Glutamatergic neuron (in vitro differentiated cells): ENCODE data around the gene FZD4. TPM values are rescaled to one million over a fixed set of nuclear protein-coding genes. Genes with fewer than 3 reads are reported as not detected.

Experiments
- DNase-seq: peaks from one replicate; pipeline ENCODE4 v3.0.0; 2022
- H3K27ac Mint-ChIP-seq: one replicate; pipeline ENCODE4 v1.8.0; 2020; ENCODE audit warnings: mild to moderate bottlenecking, mixed read lengths, inconsistent platforms; ENCODE audit not compliant: unreplicated experiment
- H3K27me3 Mint-ChIP-seq: one replicate; pipeline ENCODE4 v1.8.0; 2020; ENCODE audit warnings: mild to moderate bottlenecking, moderate library complexity, mixed read lengths, inconsistent platforms; ENCODE audit not compliant: unreplicated experiment
- H3K36me3 Mint-ChIP-seq: one replicate; pipeline ENCODE4 v1.8.0; 2020; ENCODE audit warnings: mild to moderate bottlenecking, mixed read lengths, inconsistent platforms; ENCODE audit not compliant: unreplicated experiment
- H3K4me1 Mint-ChIP-seq: one replicate; pipeline ENCODE4 v1.8.0; 2020; ENCODE audit warnings: mild to moderate bottlenecking, low read depth, mixed read lengths, inconsistent platforms; ENCODE audit not compliant: unreplicated experiment
- H3K4me3 Mint-ChIP-seq: one replicate; pipeline ENCODE4 v1.8.0; 2020; ENCODE audit warnings: mild to moderate bottlenecking, mixed read lengths, inconsistent platforms; ENCODE audit not compliant: unreplicated experiment
- H3K9me3 Mint-ChIP-seq: one replicate; pipeline ENCODE4 v1.8.0; 2020; ENCODE audit warnings: mild to moderate bottlenecking, moderate library complexity, mixed read lengths, inconsistent platforms; ENCODE audit not compliant: unreplicated experiment
- total RNA-seq: library from RNA; stranded (reverse); fragmentation: NEBNext Ultra II Directional; extraction: Animal tissue kit (Norgen Biotek cat#: 25700); gene quantifications from one replicate; pipeline ENCODE4 v1.2.1, GENCODE V29; 2021; ENCODE audit not compliant: unreplicated experiment
- TF ChIP-seq, protein P1 (sequence below): fragments of 200-600 bp; sonication (generic); IDR thresholded peaks from one replicate; pipeline ENCODE4 v1.5.0; 2021; ENCODE audit not compliant: partially characterized antibody, unreplicated experiment

FZD4 gene
- total RNA-seq, 1 donor from 2014 or later, result 2.0 TPM

DNA sequence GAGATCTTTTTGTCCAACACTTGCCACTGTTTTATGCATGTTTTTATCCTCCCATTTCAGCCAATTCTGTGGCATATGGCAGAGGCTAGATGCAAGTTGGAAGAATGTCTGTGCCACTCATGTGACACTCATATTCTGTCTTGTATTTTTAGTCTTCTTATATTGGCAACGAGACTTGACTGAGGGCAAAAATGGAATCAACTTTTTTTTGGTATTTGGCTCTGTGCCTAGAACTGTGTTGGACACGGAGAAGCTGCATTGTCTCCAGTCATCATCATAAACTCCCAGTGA, 1.7 kb upstream of the FZD4 start:
- Mint-ChIP-seq H3K4me3 (peak overlapping the region; percentile 97), H3K9me3 (peaks cover 9% of the 10 kb centered on the region), H3K27ac (no peak overlapping the region), H3K4me1 (peaks cover 2% of the 10 kb centered on the region), H3K36me3 (no peaks in the 10 kb centered on the region), H3K27me3 (peaks cover 7% of the 10 kb centered on the region)
- no peak for DNase-seq
- TF ChIP-seq, protein P1, sequence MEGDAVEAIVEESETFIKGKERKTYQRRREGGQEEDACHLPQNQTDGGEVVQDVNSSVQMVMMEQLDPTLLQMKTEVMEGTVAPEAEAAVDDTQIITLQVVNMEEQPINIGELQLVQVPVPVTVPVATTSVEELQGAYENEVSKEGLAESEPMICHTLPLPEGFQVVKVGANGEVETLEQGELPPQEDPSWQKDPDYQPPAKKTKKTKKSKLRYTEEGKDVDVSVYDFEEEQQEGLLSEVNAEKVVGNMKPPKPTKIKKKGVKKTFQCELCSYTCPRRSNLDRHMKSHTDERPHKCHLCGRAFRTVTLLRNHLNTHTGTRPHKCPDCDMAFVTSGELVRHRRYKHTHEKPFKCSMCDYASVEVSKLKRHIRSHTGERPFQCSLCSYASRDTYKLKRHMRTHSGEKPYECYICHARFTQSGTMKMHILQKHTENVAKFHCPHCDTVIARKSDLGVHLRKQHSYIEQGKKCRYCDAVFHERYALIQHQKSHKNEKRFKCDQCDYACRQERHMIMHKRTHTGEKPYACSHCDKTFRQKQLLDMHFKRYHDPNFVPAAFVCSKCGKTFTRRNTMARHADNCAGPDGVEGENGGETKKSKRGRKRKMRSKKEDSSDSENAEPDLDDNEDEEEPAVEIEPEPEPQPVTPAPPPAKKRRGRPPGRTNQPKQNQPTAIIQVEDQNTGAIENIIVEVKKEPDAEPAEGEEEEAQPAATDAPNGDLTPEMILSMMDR, result no peak

DNA sequence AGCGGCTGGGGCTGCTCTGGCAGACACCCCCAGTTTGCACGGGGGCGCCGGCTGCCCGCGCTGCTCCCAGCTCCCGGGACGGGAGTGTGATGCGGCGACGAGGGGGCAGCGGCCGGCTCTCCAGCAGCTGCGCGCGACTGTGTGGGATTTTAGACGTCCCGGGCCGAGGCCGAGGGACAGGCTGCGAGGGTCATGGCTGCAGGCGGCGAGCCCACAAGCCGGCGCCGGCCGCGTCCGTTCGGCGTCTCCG, 159 bp downstream of the FZD4 start:
- TF ChIP-seq, protein P1, result no peak
- no peak for DNase-seq
- peaks cover 7% of the 10 kb centered on the region for H3K27me3 Mint-ChIP-seq
- H3K4me1 Mint-ChIP-seq, result peaks cover 2% of the 10 kb centered on the region
- no peaks in the 10 kb centered on the region for H3K36me3 Mint-ChIP-seq
- no peak overlapping the region for H3K27ac Mint-ChIP-seq
- H3K4me3 Mint-ChIP-seq, result no peak overlapping the region
- H3K9me3 Mint-ChIP-seq, result peaks cover 10% of the 10 kb centered on the region

DNA sequence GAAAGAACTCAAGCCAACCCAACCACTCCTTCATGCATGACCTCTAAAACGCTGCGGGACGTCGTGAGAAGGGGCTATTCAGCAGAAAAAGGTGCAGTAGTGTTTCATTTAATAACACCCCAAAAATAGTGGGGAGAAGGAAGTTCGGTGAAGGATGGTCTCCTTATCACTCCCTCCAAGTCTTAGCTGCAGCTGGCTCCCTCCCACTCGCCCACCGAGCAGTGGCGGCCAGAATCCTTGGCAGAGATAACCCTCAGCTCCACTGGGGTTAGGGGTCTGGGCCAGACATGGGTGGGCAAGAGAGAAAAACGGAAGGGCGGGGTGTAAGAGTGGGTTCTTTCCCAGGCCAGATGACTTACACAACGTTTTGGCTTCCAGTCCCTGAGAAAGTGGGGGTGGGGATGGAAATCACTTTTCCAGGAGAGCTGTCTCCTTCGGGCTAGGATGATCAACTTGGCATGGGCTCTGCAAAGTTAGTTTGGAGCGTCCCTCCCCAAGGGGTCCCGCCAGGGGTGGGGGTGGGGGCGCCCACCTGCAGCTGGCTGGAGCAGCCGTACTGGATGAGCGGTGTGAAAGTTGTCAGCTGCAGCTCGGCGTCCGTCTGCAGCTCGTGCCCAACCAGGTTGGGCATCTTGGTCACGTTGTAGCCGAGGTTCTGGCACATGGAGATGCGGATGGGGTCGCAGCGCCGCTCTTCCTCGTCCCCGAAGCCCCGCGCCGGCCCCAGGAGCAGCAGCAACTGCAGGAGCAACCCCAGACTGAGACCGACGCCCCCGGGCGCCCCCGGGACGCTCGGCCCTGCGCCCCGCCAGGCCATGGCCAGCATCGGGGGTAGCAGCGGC, 705 bp downstream of the FZD4 start:
- Mint-ChIP-seq H3K27me3 (peaks cover 7% of the 10 kb centered on the region), H3K4me1 (peaks cover 2% of the 10 kb centered on the region), H3K9me3 (peaks cover 10% of the 10 kb centered on the region), H3K36me3 (no peaks in the 10 kb centered on the region), H3K27ac (peak overlapping the region; percentile 33), H3K4me3 (peak overlapping the region; percentile 86)
- DNase-seq, result peak; percentile 59
- TF ChIP-seq, protein P1, result no peak

DNA sequence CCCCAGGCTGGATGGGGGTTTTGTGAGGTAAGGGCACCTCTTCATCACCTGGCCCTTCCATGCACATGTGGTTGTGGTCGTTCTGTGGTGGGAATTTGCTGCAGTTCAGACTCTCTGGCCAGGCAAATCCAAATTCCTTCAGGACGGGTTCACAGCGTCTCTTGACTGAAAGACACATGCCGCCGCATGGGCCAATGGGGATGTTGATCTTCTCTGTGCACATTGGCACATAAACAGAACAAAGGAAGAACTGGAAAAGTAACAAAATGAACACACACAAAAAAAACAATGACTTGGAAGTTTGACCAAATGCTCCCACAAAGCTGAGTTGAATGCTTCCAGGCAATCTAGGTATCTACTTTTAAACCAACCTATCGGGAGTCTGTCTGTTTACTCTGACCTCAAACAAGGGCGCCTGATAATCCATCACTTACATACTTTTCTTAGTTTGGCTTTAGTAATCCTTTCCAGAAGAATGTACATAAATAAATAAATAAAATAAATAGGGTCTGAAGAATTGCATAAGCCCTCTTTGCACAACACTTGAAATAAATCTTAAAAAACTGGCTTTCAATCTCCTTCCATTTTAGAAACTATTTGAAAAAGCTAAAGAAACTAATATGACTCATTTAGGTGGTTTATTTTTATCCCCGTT, 2.8 kb downstream of the FZD4 start:
- no peak overlapping the region for H3K4me3 Mint-ChIP-seq
- peaks cover 10% of the 10 kb centered on the region for H3K9me3 Mint-ChIP-seq
- peaks cover 2% of the 10 kb centered on the region for H3K36me3 Mint-ChIP-seq
- H3K4me1 Mint-ChIP-seq, result peaks cover 2% of the 10 kb centered on the region
- TF ChIP-seq, protein P1, result no peak
- peaks cover 7% of the 10 kb centered on the region for H3K27me3 Mint-ChIP-seq
- no peak for DNase-seq
- no peak overlapping the region for H3K27ac Mint-ChIP-seq

DNA sequence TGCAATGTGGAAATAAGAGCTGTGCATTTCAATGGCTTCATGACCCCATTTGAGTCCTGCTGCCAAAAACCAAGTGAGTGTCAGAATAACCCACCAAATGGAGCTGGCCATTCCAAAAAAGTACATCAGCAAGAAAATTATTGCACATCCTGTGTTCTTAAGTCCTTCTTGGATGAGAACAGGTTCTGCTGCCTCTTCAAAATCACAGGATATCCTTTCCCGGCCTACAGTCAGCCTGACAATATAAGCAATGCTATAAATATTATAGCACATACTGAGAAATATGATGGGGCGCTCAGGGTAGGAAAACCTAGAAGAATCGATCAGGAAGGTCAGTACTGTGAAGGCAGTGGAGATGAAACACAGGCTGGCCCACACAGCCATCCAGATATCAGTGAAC, 3.5 kb downstream of the FZD4 start:
- Mint-ChIP-seq H3K4me3 (no peak overlapping the region), H3K4me1 (peaks cover 2% of the 10 kb centered on the region), H3K27ac (no peak overlapping the region), H3K9me3 (peaks cover 5% of the 10 kb centered on the region), H3K36me3 (peaks cover 5% of the 10 kb centered on the region), H3K27me3 (peaks cover 8% of the 10 kb centered on the region)
- TF ChIP-seq, protein P1, result no peak
- DNase-seq, result no peak
